GM19238 (cell line): ENCODE results near the gene GCFC2.
"Not testable (repeated sequence)": the region's sequence is repeated elsewhere in the genome, so short reads cannot be mapped to it uniquely, and the experiment has no call there.

ENCODE experiments used
- DNase-seq: peaks from one replicate; pipeline ENCODE4 v3.0.0; 2011; ENCODE audit warnings: low spot score; ENCODE audit not compliant: insufficient read length

GCFC2 gene

DNA sequence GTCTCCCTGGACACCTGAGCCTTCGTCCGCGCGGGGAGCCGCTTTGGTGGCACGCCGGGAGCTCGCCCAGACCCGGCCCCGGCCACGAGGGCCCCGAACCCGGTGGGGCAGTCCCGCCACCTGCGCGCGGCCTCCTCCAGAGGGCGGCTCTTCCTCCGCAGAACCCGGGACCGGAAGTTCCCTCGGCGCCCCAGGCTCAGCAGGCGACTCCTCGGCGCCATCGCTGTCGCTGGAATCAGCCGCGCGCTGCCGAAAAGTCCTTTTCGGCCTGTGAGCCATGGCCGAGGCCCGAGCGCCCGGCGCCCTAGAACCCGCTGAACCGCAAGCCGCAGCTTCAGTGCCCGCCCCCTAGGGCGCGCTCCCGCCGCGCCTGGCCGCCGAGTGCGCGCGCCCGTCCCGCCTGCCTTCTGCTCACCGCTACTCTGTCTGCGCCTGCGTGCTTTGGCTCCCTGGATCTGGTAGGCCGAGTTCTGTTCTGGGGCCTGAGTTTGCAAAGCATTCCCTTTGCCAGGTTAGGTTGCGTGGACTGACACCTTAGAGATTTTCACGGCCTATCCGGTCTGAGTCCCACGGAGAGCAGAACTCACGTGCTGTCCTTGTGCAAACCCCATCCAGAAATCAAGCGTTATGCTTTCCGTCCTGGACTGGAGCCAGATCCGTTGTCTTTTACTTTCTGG is at the start of gene GCFC2:
GCFC2 (minus strand) TSS at position 339 of the 677 bp plus-strand sequence; CDS start at position 279, 60 bp downstream.
- DNase-seq = peak; percentile 83

DNA sequence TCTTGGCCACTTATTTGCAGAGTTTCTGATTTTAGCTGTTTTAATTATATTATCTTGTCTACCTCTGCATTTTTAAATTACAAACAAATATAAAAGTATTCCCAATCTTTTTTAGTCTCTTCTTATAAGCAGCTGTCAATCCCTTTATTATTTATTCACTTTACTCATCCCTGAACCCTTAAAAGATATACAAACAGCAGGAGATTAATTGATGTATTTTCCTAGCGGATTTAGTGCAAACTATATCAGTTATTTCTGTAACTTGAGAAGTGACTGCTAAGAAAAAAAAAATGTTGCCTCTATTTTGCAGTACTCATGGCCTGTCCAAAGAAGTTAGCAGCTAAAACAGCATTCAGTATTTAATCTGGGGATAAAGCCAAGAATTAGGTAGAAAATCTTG is 42.1 kb upstream of the GCFC2 start:
- DNase-seq = no peak

DNA sequence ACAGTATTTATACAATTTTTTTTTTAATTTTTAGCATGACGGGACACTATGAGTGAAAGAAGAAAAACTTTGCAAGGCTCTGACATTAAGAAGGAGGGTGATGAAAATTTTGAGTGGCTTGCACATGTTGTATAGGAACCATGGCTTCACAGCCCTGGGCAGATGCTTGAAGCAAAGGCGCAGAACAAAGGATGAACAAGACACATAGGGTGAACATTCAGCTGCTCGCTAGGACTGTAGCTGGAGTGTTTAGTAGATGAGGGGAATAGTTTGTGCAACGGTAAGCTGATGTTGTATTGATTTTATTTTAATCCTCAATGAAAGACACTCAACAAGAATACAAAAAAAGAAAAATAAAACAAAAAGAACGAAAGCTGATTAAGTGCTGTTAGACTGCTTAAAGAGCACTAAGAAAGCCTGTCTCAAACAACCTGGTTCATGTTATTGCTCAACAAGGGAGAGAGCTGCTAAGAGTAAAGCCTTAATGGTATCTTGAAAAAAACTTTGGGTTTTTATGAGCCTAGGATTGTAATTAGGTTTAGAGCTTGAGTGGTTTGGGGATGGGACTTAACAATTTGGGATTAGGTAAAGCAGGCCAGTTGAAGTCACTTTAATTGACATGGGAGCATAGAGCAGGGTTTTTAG is 41.2 kb upstream of the GCFC2 start:
- no peak for DNase-seq

DNA sequence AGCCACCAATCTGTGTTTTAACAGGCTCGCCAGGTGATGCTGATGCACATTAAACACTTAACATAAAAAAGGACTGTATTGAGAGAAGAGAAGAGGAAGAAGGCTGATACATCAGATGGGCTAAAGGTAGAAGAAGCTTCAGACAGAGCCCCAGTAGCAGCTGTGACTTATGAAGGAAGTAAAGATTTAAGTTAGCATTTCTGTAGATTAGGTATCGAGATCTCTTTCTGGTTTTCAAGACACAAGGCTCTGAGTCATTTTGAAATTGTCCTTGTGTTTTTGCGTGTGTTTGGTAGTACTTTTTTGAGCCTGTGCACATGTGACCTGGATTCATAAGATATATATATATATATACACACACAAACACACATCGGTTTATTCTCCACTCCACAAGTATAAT is 40.6 kb upstream of the GCFC2 start:
- no peak for DNase-seq

DNA sequence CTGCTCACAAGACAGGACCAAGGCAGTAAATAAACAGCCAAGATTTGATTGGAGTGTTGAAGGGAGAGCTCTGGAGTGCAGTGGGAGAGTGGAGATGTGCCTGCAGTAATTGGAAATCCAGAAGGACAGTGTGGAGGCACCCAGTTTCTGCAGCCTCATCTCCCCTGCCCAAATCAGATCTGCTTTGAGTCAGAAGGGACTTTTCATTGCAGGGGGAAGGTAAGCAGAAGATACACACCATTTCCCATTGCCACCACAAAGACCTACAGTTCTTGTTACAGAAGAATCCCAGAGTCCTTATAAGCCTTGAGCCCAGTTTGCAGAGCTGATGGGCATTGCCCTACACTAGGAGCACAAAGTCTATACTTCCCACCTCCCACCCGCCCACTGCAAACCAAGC is 27.2 kb upstream of the GCFC2 start:
- DNase-seq = no peak

DNA sequence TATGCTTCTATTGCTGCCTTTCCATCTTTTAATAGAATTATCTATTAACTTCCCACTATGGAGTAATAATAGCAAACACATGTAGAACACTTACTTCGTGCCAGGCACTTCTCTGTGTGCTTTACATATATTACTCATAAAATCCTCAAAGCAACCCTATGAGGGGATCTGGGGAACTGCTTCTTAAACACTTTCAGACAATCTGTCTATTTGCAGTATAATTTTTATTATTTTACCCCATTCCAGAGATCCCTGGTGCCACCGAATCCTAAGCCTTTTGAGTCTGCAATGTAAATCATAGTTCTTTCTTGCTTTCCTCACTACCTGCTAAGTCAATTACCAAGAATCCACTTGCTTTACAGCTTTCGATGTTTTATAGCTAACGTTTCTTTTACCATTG is 25.6 kb upstream of the GCFC2 start:
- no peak for DNase-seq

DNA sequence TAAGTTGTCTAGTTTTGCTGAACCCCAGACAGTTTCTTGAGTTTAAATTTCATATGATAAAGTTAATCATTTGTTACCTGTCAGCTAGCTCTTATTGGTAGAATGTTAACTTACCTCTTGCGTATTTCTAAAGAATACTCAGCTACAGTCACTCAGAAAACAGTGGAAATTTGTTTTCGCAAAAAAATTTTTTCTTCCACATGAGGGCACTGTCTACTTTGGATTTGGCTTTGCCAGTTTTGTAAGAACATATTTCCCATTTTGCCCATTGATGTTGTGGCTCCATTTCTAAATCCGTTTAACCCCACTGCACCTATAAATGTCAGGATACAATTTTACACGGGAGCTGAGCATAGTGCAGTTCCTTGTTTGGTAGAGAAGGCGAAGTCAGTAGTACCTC is 19.1 kb upstream of the GCFC2 start:
- DNase-seq = no peak

DNA sequence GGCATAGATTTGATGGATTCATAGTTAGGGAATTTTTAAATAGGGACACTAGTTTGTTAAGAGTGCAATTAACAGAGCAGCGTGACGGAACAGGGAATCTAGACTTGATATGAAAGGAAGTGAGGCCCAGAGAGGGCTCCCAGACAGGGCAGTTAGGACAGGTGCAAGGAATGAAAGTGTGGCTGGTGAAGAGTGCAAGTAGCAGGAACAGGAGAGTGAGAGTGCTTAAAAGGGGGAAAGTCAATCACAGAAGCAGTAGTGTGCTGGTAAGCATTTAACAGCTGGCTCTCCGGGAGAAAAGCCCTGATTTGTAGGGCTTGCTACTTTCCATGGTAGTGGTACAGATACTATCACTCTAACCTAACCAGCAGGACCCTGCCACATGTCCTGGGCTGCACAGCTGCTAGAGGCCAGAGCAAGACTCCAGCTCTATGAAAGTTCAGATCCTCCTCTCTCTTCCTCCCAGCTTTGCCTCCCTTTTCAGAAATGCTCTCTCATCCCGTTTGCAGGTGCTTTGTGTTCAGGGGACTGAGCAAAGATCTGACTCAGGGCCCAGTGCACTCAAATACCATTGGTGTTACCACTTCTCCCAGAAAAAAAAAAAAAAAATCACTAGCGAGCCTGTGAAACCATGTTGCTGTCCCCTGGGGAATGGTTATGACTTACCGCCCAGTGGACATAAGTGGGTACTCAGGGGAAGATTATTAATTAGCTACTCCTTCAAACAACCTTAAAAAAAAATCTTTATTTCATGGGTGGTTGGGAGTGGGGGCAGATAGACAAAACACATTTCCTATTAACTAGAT is 18.1 kb upstream of the GCFC2 start:
- no peak for DNase-seq

DNA sequence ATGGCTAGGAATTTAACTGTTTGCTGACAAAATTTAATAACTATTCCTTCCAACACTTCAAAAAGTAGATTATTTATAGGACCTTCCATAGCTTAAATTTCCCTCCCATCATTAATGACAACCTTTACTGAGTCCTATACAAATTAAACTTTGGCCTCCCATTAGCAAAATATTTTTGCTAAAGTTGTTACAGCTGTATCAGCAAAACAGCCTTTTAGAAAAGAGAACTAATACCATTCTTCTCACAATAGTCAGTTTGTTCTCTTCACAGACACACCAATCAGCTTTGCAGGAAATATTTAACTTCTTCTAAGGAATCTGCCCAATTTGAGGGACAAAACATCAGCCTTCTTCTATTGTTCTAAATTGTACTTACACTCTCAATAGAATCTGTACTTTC is 12.0 kb upstream of the GCFC2 start:
- DNase-seq = no peak

DNA sequence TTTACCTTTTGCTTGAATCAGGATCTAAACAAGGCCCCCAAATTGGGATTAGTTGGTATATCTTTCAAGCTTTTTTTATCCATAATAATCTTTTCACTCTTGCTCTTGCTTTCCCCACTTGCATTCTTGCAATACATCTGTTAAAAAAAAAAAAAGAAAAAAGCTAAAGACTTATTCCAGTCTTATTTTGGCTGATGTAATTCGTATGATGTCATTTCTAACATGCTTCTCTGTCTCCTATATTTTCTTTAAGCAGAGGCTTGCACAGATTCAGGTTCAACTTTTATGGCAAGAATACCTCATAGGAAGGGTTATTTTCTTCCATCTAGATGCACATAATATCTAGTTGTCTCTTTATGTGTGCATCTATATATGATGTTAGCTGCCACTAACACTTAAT is 9.8 kb upstream of the GCFC2 start:
- no peak for DNase-seq

DNA sequence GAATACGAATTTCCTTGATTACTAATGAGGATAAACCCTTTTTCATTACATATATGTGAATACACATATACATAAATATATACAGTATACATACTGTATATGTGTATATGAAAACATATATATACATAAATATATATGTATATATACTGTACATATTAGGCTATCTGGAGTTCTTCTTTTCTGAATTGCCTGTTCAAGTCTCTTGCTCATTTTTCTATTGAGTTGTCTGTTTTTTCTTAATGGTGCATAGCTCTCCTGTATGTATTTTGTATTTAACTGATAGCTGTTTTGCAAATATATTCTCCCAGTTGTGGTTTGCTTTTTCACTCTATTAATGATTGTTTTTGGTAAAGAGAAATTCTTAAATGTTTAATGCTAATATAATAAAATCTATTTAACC is 8.9 kb upstream of the GCFC2 start:
- DNase-seq = no peak

DNA sequence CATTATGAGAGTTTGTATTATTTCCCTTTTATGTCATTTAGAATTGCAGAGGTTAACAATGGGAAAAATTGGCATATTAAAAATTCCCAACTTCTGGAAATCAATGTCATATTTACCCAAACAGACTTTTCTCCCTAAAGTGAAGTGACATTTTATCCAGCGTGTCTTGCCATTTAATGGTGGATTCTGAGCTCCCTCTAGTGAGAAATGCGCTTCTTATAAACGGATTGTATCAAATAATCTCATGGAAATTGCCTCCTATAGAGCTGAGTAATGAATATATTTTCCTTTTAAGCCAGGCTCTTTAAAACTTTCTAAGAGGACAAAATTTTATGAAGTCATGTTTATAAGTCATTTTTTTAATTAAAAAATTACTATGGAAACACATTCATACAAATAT is 5.7 kb upstream of the GCFC2 start:
- DNase-seq = no peak

DNA sequence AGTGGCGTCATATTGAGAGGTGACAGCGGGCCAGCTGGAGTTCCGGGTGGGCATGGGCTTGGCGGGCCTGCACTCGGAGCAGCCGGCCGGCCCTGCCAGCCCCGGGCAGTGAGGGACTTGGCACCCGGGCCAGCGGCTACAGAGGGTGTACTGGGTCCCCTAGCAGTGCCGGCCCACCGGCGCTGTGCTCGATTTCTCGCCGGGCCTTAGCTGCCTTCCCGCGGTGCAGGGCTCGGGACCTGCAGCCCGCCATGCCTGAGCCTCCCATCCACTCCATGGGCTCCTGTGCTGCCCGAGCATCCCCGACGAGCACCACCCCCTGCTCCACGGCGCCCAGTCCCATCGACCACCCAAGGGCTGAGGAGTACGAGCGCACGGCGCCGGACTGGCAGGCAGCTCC is 875 bp upstream of the GCFC2 start:
- not testable (repeated sequence) for DNase-seq

DNA sequence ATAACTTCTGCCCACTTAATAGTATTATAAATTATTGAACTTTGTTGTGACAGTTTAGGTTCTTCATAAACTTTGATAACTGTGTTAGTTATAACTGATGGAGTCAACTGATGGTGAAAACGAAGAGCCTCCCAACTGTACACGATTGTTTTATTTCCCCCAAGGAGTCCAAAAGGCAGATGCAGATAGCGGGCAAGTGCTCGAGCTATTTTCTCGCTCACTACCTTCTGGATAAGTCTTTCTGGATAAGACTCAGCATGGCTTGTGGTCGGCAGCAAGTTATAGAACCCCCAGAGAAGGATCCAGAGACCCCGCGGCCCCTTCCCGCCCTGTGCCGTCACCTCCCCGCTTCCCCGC is 517 bp downstream of the GCFC2 start:
- DNase-seq = no peak

DNA sequence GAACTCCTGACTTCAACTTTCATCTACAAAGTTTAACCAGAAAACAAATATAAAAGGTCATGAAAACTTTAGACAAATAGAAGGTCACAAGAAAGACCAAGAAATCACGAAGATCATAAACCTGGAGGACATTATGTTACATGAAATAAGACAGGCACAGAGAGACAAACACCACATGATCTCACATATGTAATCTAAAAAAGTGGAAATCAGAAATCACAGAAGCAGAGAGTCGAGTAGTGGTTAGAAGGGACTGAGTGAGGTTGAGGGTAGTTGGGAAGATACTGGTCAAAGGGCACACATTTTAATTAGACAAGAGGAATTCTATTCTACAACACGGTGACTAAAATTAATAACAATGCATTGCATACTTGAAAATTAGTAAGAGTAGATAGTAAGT is 1.4 kb downstream of the GCFC2 start:
- DNase-seq = no peak

DNA sequence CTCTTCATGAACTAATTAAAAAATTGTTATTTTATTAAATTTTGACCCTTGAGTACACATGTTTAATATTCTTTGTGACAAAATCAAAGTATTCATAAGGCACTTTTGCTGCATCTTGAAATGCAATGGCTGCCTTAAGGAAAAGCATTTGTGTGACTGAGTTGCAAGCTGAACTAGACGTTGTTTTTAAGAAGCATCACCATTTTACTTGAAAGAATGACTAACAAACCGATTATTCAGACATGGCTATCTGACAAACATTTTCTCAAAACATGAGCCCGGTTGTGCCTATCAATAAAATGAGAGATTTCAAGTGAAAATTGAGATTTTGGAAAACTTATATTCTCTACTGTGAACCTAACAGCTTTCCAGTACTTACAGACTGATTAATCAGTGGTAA is 2.8 kb downstream of the GCFC2 start:
- DNase-seq = no peak

DNA sequence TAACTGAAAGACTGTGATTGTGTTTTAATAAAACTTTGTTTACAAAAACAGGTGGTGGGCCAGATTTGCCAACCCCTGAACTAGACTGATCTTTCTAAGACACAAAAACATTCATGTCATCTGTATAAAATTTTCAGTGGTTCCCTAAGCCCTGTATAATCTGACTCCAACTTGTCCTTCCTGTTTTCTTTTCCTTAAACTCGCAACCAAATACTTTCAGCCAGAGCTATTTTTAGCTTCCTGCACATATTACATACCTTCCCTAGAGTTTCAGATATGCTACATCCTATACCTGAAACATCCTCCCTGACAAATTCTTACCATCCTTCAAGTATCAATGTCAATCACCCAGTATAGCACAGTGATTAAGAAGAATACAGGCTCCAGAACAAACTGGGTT is 4.8 kb downstream of the GCFC2 start:
- DNase-seq = no peak

DNA sequence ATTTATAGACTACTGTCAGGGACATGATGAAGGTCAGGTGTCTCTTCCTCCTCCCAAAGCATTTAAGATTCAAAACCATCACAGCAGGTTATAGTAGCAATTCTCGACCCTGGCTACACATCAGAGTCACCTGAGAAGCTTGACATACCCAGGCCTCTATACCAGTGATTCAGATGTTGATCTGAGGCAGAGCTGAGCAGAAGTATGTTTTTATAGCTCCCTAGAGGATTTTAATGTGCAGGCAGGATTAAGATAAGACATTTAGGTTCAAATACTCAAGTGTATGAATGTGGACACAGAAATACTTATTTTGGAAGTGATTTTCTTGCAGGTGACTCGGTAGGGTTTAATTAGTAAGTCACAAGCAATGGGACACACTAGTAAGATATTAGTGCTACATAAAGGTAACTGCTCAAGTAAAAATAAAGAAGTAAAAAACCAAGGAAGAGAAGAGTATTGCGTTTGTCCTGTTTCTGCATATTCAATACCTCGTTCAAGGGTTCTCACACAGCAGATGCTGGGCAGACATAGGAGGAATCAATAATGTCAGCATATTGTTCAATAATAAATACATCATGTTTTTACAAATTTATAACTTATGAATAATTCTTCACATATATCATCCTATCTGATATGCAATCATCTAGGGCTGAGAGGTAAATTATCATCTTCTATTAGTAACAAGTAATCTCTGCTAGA is 7.0 kb downstream of the GCFC2 start:
- no peak for DNase-seq

DNA sequence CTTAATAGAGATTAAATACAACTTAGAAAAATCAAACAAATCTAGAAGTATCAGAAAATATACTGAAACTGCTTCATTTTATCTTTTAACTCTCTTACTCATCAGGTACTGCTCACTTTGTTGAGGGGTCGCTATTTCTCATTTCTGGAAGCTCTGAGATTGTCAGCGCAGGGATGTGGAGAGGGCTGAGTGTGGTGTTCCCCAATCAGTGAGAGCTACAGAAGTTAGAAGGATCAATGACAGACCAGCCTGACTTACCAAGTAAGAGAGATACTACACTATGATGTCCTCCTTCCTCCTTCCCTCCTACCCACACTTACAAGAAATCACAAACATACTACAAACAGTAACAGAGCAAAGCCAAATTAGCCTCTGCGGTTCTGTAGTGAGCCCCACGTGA is 8.1 kb downstream of the GCFC2 start:
- no peak for DNase-seq

DNA sequence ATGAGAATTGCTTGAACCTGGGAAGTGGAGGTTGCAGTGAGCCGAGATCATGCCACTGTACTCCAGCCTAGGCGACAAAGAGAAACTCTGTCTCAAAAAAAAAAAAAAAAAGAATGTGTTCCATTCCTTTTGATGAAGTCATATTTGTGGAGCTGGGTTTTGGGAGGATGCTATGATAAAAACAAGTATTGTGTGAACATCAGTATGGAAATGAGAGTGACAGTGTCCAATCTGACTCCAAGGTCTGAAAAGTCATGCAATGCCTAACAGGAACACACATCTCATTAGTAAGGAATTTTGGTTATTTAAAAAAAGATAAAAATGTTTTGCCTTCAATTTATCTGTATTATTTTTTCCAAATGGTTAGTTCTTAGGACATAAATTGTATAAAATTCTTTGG is 11.8 kb downstream of the GCFC2 start:
- no peak for DNase-seq

DNA sequence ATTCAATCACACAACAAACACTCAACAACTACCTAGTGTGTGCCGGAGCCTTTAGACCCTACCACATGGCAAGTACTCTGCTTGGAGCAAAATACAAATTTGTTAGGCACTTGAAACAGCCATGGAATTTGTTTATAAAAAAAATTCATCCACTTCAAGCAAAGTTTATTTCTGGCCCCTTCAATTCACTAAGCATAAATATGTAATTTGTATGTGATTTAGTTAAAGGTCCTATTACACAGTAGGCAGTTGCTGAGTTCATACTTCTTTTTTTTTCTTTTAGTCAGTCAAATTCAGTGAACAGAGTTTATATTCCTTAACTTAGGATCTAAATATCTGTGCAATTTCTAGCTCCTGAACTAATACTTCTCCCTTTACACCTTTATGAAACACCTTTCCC is 22.5 kb downstream of the GCFC2 start:
- DNase-seq = no peak

DNA sequence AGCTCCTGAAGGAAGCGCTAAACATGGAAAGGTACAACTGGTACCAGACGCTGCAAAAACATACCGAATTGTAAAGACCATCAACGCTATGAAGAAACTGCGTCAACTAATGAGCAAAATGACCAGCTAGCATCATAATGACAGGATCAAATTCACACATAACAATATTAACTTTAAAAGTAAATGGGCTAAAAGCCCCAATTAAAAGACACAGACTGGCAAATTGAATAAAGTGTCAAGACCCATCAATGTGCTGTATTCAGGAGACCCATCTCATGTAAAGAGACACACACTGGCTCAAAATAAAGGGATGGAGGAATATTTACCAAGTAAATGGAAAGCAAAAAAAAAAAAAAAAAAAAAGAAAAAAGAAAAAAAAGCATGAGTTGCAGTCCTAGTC is 27.3 kb downstream of the GCFC2 start:
- not testable (repeated sequence) for DNase-seq
